Measurements from ENCODE around the gene PCDHGB3.
"Not testable (repeated sequence)": the region's sequence is repeated elsewhere in the genome, so short reads cannot be mapped to it uniquely, and the experiment has no call there.

Gene PCDHGB3

GRCh38 chr5:141393267-141393666, 23.2 kb downstream of the PCDHGB3 start:
- Histone ChIP-seq H3K9me3 (ENCODE audit: control insufficient read depth, low read length) (peaks cover 4% of the 10 kb centered on the region), H3K27me3 (ENCODE audit: control insufficient read depth, insufficient read depth, low read length, poor library complexity, severe bottlenecking) (no peaks in the 10 kb centered on the region), H3K4me3 (ENCODE audit: insufficient read depth, low read depth, low read length) (no peak overlapping the region), H3K4me1 (ENCODE audit: control insufficient read depth, insufficient read depth, low read length) (no peaks in the 10 kb centered on the region), H3K36me3 (ENCODE audit: control insufficient read depth, insufficient read depth, low read length) (peaks cover 12% of the 10 kb centered on the region), H3K27ac (ENCODE audit: insufficient read depth, low read depth, low read length, poor library complexity, severe bottlenecking) (no peak overlapping the region)
- 94 to 95% methylated on average over 21 of the region's 21 CpGs for WGBS, 2 experiments

- H3K4me1 ChIP-seq (ENCODE audit: control insufficient read depth, insufficient read depth, low read length); H3K4me3 ChIP-seq (ENCODE audit: insufficient read depth, low read depth, low read length); H3K27me3 ChIP-seq (ENCODE audit: control insufficient read depth, insufficient read depth, low read length, poor library complexity, severe bottlenecking); H3K9me3 ChIP-seq (ENCODE audit: control insufficient read depth, low read length); H3K27ac ChIP-seq (ENCODE audit: insufficient read depth, low read depth, low read length, poor library complexity, severe bottlenecking): not testable (repeated sequence)
- 96 to 97% methylated on average over 40 to 41 of the region's 53 CpGs for whole genome bisulfite sequencing, 2 experiments
- H3K36me3 ChIP-seq (ENCODE audit: control insufficient read depth, insufficient read depth, low read length), result peaks cover 12% of the 10 kb centered on the region
These were observed 24.6 kb downstream of the PCDHGB3 start for GRCh38 chr5:141394401-141395187.

- not testable (repeated sequence) for H3K4me1 ChIP-seq (ENCODE audit: control insufficient read depth, insufficient read depth, low read length); H3K27ac ChIP-seq (ENCODE audit: insufficient read depth, low read depth, low read length, poor library complexity, severe bottlenecking); H3K36me3 ChIP-seq (ENCODE audit: control insufficient read depth, insufficient read depth, low read length); H3K27me3 ChIP-seq (ENCODE audit: control insufficient read depth, insufficient read depth, low read length, poor library complexity, severe bottlenecking); H3K9me3 ChIP-seq (ENCODE audit: control insufficient read depth, low read length); H3K4me3 ChIP-seq (ENCODE audit: insufficient read depth, low read depth, low read length)
- WGBS, 2 experiments, result 86 to 92% methylated on average over 19 to 20 of the region's 43 CpGs
These were observed 27.9 kb downstream of the PCDHGB3 start, which contains the start of gene PCDHGB5 for GRCh38 chr5:141397756-141398551. Gene PCDHGB5, plus strand, starts transcription at chr5:141397947. Its CDS starts 181 bp downstream, at chr5:141398128.

DNA sequence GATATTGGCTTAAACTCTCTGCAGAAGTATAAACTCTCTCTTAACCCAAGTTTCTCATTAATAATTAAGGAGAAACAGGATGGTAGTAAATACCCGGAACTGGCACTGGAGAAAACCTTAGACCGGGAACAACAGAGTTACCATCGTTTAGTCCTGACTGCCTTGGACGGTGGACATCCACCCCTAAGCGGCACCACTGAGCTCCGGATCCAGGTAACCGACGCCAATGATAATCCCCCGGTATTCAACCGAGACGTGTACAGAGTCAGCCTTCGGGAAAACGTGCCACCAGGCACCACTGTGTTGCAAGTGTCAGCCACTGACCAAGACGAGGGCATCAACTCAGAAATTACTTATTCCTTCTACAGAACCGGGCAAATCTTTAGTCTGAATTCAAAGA, 28.6 kb downstream of the PCDHGB3 start:
- Histone ChIP-seq H3K9me3 (ENCODE audit: control insufficient read depth, low read length) (peaks cover 3% of the 10 kb centered on the region), H3K27me3 (ENCODE audit: control insufficient read depth, insufficient read depth, low read length, poor library complexity, severe bottlenecking) (no peaks in the 10 kb centered on the region), H3K36me3 (ENCODE audit: control insufficient read depth, insufficient read depth, low read length) (no peaks in the 10 kb centered on the region), H3K4me1 (ENCODE audit: control insufficient read depth, insufficient read depth, low read length) (no peaks in the 10 kb centered on the region), H3K27ac (ENCODE audit: insufficient read depth, low read depth, low read length, poor library complexity, severe bottlenecking) (no peak overlapping the region), H3K4me3 (ENCODE audit: insufficient read depth, low read depth, low read length) (no peak overlapping the region)
- WGBS, 2 experiments, result 93 to 96% methylated on average over 15 of the region's 15 CpGs

GRCh38 chr5:141399555-141400258, 29.7 kb downstream of the PCDHGB3 start:
- 97% methylated on average over 61 of the region's 61 CpGs for WGBS, 2 experiments
- no peaks in the 10 kb centered on the region for H3K4me1 ChIP-seq (ENCODE audit: control insufficient read depth, insufficient read depth, low read length)
- no peaks in the 10 kb centered on the region for H3K36me3 ChIP-seq (ENCODE audit: control insufficient read depth, insufficient read depth, low read length)
- H3K27me3 ChIP-seq (ENCODE audit: control insufficient read depth, insufficient read depth, low read length, poor library complexity, severe bottlenecking), result no peaks in the 10 kb centered on the region
- H3K9me3 ChIP-seq (ENCODE audit: control insufficient read depth, low read length), result peaks cover 3% of the 10 kb centered on the region
- H3K27ac ChIP-seq (ENCODE audit: insufficient read depth, low read depth, low read length, poor library complexity, severe bottlenecking), result no peak overlapping the region
- H3K4me3 ChIP-seq (ENCODE audit: insufficient read depth, low read depth, low read length), result no peak overlapping the region

- H3K4me1 ChIP-seq (ENCODE audit: control insufficient read depth, insufficient read depth, low read length), result no peaks in the 10 kb centered on the region
- WGBS, 2 experiments, result 95% methylated on average over 27 of the region's 27 CpGs
- H3K36me3 ChIP-seq (ENCODE audit: control insufficient read depth, insufficient read depth, low read length), result no peaks in the 10 kb centered on the region
- H3K9me3 ChIP-seq (ENCODE audit: control insufficient read depth, low read length), result peaks cover 3% of the 10 kb centered on the region
- no peak within 1 kb of the TSS for H3K27ac ChIP-seq (ENCODE audit: insufficient read depth, low read depth, low read length, poor library complexity, severe bottlenecking)
- H3K4me3 ChIP-seq (ENCODE audit: insufficient read depth, low read depth, low read length), result no peak within 1 kb of the TSS
- no peaks in the 10 kb centered on the region for H3K27me3 ChIP-seq (ENCODE audit: control insufficient read depth, insufficient read depth, low read length, poor library complexity, severe bottlenecking)
These were observed 32.7 kb downstream of the PCDHGB3 start, which contains the start of gene PCDHGA9 for GRCh38 chr5:141402553-141403243. Gene PCDHGA9, plus strand, starts transcription at chr5:141402778. Its CDS starts 175 bp downstream, at chr5:141402953.

- no peaks in the 10 kb centered on the region for H3K36me3 ChIP-seq (ENCODE audit: control insufficient read depth, insufficient read depth, low read length)
- no peak overlapping the region for H3K27ac ChIP-seq (ENCODE audit: insufficient read depth, low read depth, low read length, poor library complexity, severe bottlenecking)
- H3K27me3 ChIP-seq (ENCODE audit: control insufficient read depth, insufficient read depth, low read length, poor library complexity, severe bottlenecking), result no peaks in the 10 kb centered on the region
- 95 to 96% methylated on average over 22 of the region's 22 CpGs for WGBS, 2 experiments
- H3K9me3 ChIP-seq (ENCODE audit: control insufficient read depth, low read length), result peaks cover 3% of the 10 kb centered on the region
- H3K4me1 ChIP-seq (ENCODE audit: control insufficient read depth, insufficient read depth, low read length), result no peaks in the 10 kb centered on the region
- H3K4me3 ChIP-seq (ENCODE audit: insufficient read depth, low read depth, low read length), result no peak overlapping the region
These were observed 33.3 kb downstream of the PCDHGB3 start for GRCh38 chr5:141403387-141403786.

- not testable (repeated sequence) for H3K27me3 ChIP-seq (ENCODE audit: control insufficient read depth, insufficient read depth, low read length, poor library complexity, severe bottlenecking); H3K9me3 ChIP-seq (ENCODE audit: control insufficient read depth, low read length); H3K4me1 ChIP-seq (ENCODE audit: control insufficient read depth, insufficient read depth, low read length)
- 25 to 27% methylated on average over 50 to 51 of the region's 51 CpGs for WGBS, 2 experiments
- peak within 1 kb of the TSS; percentile 41 for H3K4me3 ChIP-seq (ENCODE audit: insufficient read depth, low read depth, low read length)
- peaks cover 13% of the 10 kb centered on the region for H3K36me3 ChIP-seq (ENCODE audit: control insufficient read depth, insufficient read depth, low read length)
- peak within 1 kb of the TSS; percentile 79 for H3K27ac ChIP-seq (ENCODE audit: insufficient read depth, low read depth, low read length, poor library complexity, severe bottlenecking)
These were observed 37.9 kb downstream of the PCDHGB3 start, which contains the start of gene PCDHGB6 for GRCh38 chr5:141407790-141408505. Gene PCDHGB6, plus strand, starts transcription at chr5:141408021. Its CDS starts 182 bp downstream, at chr5:141408203.

DNA sequence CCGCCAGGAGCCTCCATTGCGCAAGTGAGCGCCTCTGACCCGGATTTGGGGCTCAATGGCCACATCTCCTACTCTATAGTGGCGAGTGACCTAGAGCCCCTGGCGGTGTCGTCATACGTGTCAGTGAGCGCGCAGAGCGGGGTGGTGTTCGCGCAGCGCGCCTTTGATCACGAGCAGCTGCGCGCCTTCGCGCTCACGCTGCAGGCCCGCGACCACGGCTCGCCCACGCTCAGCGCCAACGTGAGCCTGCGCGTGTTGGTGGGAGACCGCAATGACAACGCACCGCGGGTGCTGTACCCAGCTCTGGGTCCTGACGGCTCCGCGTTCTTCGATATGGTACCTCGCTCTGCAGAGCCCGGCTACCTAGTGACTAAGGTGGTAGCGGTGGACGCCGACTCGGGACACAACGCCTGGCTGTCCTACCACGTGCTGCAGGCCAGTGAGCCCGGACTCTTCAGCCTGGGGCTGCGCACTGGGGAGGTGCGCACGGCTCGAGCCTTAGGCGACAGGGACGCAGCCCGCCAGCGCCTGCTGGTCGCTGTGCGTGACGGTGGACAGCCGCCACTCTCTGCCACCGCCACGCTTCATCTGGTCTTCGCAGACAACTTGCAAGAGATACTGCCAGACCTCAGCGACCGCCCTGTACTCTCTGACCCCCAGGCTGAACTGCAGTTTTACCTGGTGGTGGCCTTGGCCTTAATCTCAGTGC, 39.7 kb downstream of the PCDHGB3 start:
- Histone ChIP-seq H3K4me1 (ENCODE audit: control insufficient read depth, insufficient read depth, low read length) (no peaks in the 10 kb centered on the region), H3K4me3 (ENCODE audit: insufficient read depth, low read depth, low read length) (peak overlapping the region; percentile 5), H3K36me3 (ENCODE audit: control insufficient read depth, insufficient read depth, low read length) (peaks cover 29% of the 10 kb centered on the region), H3K27me3 (ENCODE audit: control insufficient read depth, insufficient read depth, low read length, poor library complexity, severe bottlenecking) (no peaks in the 10 kb centered on the region), H3K27ac (ENCODE audit: insufficient read depth, low read depth, low read length, poor library complexity, severe bottlenecking) (no peak overlapping the region), H3K9me3 (ENCODE audit: control insufficient read depth, low read length) (peaks cover 6% of the 10 kb centered on the region)
- WGBS, 2 experiments, result 97% methylated on average over 64 of the region's 64 CpGs

Data from ectodermal cell (in vitro differentiated cells).